Central memory CD4-positive, alpha-beta T cell (primary cell): ENCODE data around the gene LCP2.

ENCODE experiments used
- DNase-seq: peaks from one replicate; pipeline ENCODE4 v3.0.0; 2022

Gene LCP2

GRCh38 chr5:170294556-170294955 is 3.0 kb downstream of the LCP2 start:
- DNase-seq, result no peak

GRCh38 chr5:170294057-170294456 is 3.5 kb downstream of the LCP2 start:
- no peak for DNase-seq

GRCh38 chr5:170293273-170293672 is 4.3 kb downstream of the LCP2 start:
- DNase-seq, result peak; percentile 43

GRCh38 chr5:170292179-170293104 is 5.1 kb downstream of the LCP2 start:
- no peak for DNase-seq

- no peak for DNase-seq
These were observed 7.1 kb downstream of the LCP2 start for GRCh38 chr5:170290498-170290897.

GRCh38 chr5:170289764-170290163 is 7.8 kb downstream of the LCP2 start:
- DNase-seq, result no peak

- DNase-seq, result no peak
These were observed 8.5 kb downstream of the LCP2 start for GRCh38 chr5:170289121-170289520.

GRCh38 chr5:170288551-170288950 is 9.0 kb downstream of the LCP2 start:
- DNase-seq, result no peak

GRCh38 chr5:170288151-170288550 is 9.4 kb downstream of the LCP2 start:
- no peak for DNase-seq

GRCh38 chr5:170287532-170287931 is 10.0 kb downstream of the LCP2 start:
- DNase-seq, result no peak

GRCh38 chr5:170286386-170286925 is 11.1 kb downstream of the LCP2 start:
- no peak for DNase-seq

- no peak for DNase-seq
These were observed 12.4 kb downstream of the LCP2 start for GRCh38 chr5:170285181-170285580.

- no peak for DNase-seq
These were observed 13.3 kb downstream of the LCP2 start for GRCh38 chr5:170284231-170284630.

GRCh38 chr5:170283296-170283695 is 14.3 kb downstream of the LCP2 start:
- no peak for DNase-seq

- DNase-seq, result no peak
These were observed 17.5 kb downstream of the LCP2 start for GRCh38 chr5:170280011-170280493.

- no peak for DNase-seq
These were observed 18.1 kb downstream of the LCP2 start for GRCh38 chr5:170279459-170279817.

- peak; percentile 94 for DNase-seq
These were observed 18.7 kb downstream of the LCP2 start for GRCh38 chr5:170278611-170279458.

GRCh38 chr5:170277867-170278281 is 19.7 kb downstream of the LCP2 start:
- DNase-seq, result no peak

GRCh38 chr5:170276140-170276539 is 21.4 kb downstream of the LCP2 start:
- no peak for DNase-seq

- DNase-seq, result peak; percentile 74
These were observed 22.1 kb downstream of the LCP2 start for GRCh38 chr5:170275376-170275994.

GRCh38 chr5:170273968-170274710 is 23.4 kb downstream of the LCP2 start:
- DNase-seq, result peak; percentile 60
